Spinal cord (tissue), 10 donors: Measurements from ENCODE around the gene CIPC. TPM values are rescaled to one million over a fixed set of nuclear protein-coding genes. Genes with fewer than 3 reads are reported as not detected.

Source experiments
- DNase-seq, 6 donors: peaks; one replicate each; pipeline versions ENCODE4 v3.0.0 to v3.0.0-alpha.2; 2013 to 2015; ENCODE audit warnings: low spot score in 6 of 6, low read depth in 4 of 6
- H3K27ac ChIP-seq: one replicate; pipeline ENCODE4 v1.5.1; 2013; ENCODE audit warnings: low read depth, low read length, control low read depth
- H3K27me3 ChIP-seq: one replicate; pipeline ENCODE4 v1.6.1; 2013; ENCODE audit warnings: low read length; ENCODE audit not compliant: control insufficient read depth, insufficient read depth
- H3K36me3 ChIP-seq: one replicate; pipeline ENCODE4 v1.6.1; 2013; ENCODE audit warnings: low read length; ENCODE audit not compliant: control insufficient read depth, insufficient read depth
- H3K4me1 ChIP-seq: one replicate; pipeline ENCODE4 v1.6.1; 2013; ENCODE audit warnings: low read length; ENCODE audit not compliant: control insufficient read depth, insufficient read depth
- H3K4me3 ChIP-seq: one replicate; pipeline ENCODE4 v1.5.1; 2013; ENCODE audit warnings: low read depth, low read length, control low read depth
- H3K9me3 ChIP-seq: one replicate; pipeline ENCODE4 v1.6.1; 2013; ENCODE audit warnings: low read length; ENCODE audit not compliant: control insufficient read depth, insufficient read depth
- whole genome bisulfite sequencing: methylation state at CpG from one replicate; pipeline ENCODE4 v1.1.5; 2013; ENCODE audit warnings: missing lambda C conversion rate; ENCODE audit not compliant: insufficient coverage; 5-methylcytosine and 5-hydroxymethylcytosine counted together
- polyA plus RNA-seq, 2 donors: library from polyadenylated mRNA; unstranded; fragments of 120-200 nt; gene quantifications; one replicate each; pipeline ENCODE4 v1.2.1, GENCODE V29; 2013; ENCODE audit not compliant: insufficient read length in 2 of 2
- total RNA-seq, 2 donors: library from RNA; depleted of rRNA in 1 of 2; stranded (reverse); fragments of 120-200 nt in 1 of 2; fragments of >200 nt in 1 of 2; gene quantifications; one replicate each; pipeline versions ENCODE4 v1.2.3 to v1.2.4, GENCODE V29; 2013 to 2014
- donor health status: healthy.

CIPC gene
- total and polyA plus RNA-seq, 4 donors = 35.2 to 39.2 (median 38.3) TPM

GRCh38 chr14:77098529-77099353 is 683 bp downstream of the CIPC start:
- H3K27ac ChIP-seq = peak overlapping the region; percentile 98
- H3K27me3 ChIP-seq = no peaks in the 10 kb centered on the region
- 2% methylated on average over 22 of the region's 23 CpGs for WGBS
- peak in 3 of 6 donors; percentile 69 to 95 (median 85) for DNase-seq
- H3K9me3 ChIP-seq = no peaks in the 10 kb centered on the region
- H3K4me3 ChIP-seq = peak overlapping the region; percentile 99
- H3K4me1 ChIP-seq = peaks cover 34% of the 10 kb centered on the region
- H3K36me3 ChIP-seq = no peaks in the 10 kb centered on the region

DNA sequence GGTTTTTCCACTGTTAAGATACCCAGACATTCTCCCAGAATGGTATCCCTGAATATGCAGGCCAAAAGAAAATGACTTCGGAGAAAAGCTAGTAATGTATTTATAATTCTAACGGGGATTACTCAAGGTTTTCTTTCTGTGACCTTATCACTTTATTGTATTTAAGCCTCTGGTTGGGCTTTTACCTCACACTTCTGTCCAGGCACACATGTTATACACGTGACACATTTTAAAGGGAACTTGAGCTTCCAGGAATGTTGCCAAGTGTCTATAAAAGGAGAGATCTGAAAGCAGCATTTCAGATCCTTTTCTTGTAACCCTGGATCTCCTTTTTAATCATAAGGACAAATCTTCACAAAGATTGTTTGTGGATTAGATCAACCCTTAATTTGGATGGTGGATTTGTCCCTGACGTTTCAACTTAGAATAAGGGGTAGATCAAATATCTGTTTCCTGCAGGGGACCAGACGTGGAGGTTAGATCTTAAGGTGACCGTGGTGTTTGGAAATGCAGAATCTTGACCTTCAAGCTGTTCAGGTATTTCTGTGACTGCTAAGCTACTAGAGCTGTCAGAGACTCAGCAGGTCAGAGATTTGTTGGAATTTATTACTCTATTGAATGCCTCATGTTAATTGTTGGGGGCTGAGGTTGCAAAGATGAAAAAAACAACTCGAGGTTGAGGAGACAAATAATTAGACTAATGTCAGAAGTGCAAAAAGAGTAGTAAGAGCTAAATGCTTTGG is 1.5 kb downstream of the CIPC start:
- 16% methylated on average over 3 of the region's 7 CpGs for WGBS
- Histone ChIP-seq H3K4me3 (peak overlapping the region; percentile 99), H3K9me3 (no peaks in the 10 kb centered on the region), H3K4me1 (peaks cover 43% of the 10 kb centered on the region), H3K36me3 (no peaks in the 10 kb centered on the region), H3K27me3 (no peaks in the 10 kb centered on the region), H3K27ac (peak overlapping the region; percentile 98)
- DNase-seq = peak in 2 of 6 donors; percentile 64 to 83

DNA sequence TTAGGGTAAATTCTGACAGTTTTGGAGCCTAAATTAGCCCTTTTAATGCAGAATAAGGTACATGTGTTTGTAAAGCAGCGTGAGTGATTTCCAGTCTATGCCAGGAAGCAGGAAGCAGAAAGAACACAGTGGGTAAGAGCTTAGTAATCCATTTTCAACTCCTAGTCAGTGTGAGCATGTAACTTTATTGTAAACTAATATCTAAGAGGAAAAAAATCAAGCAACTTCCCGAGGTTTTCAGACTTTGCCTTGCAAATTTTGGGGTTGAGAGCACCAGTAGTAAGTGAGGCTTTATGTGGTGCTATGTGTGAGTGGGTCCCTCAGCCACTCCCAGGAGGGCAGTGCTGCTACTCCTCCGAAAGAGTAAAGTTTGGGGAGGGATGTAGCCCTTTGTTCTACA is 2.9 kb downstream of the CIPC start:
- Histone ChIP-seq H3K27me3 (no peaks in the 10 kb centered on the region), H3K4me3 (no peak overlapping the region), H3K4me1 (peaks cover 47% of the 10 kb centered on the region), H3K9me3 (no peaks in the 10 kb centered on the region), H3K27ac (peak overlapping the region; percentile 29), H3K36me3 (no peaks in the 10 kb centered on the region)
- DNase-seq = no peak
- WGBS = 50% methylated on average over 1 of the region's 3 CpGs

DNA sequence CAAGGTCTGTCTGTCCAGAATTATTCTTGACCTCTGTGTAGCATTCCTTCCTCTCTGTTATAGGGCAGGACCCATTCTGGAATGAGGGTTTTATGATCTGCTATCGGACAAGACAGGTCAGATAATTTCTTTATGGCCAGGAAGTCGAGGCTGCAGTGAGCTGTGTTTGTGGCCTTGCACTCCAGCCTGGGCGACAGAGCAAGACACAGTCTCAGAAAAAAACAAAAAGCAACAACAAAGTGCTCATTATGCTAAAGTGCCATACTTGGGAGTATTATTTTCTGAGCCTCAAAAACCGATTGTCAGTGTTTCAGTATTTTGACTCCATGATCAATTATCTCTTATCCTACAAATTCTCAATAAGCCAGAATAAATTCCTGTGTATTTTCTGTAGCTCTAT is 4.1 kb downstream of the CIPC start:
- H3K27ac ChIP-seq = peak overlapping the region; percentile 52
- no peaks in the 10 kb centered on the region for H3K27me3 ChIP-seq
- WGBS = 80% methylated on average over 3 of the region's 4 CpGs
- H3K4me1 ChIP-seq = peaks cover 48% of the 10 kb centered on the region
- H3K4me3 ChIP-seq = no peak overlapping the region
- no peaks in the 10 kb centered on the region for H3K9me3 ChIP-seq
- no peaks in the 10 kb centered on the region for H3K36me3 ChIP-seq
- DNase-seq = no peak

DNA sequence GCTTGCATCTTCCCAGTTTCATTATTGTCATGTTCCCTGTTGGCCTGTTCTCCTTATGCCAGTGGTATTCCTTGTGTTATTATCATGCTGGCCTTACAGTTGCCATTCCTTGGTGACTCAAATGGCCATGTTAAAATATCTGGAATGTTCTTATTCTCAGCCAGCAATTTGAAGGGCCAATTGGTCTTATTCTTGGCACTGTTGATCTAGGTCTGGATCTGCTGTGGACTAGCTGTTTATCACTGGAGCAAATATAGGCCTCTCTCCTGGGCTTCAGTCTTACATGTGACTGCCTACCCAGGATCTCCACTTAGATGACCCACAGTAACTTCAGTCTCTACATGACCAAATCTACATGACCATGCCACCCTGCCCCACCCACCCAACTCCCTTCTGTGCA is 5.4 kb downstream of the CIPC start:
- DNase-seq = no peak
- H3K27ac ChIP-seq = peak overlapping the region; percentile 92

GRCh38 chr14:77103951-77104350 is 5.9 kb downstream of the CIPC start:
- 64% methylated on average over 5 of the region's 6 CpGs for WGBS
- peaks cover 42% of the 10 kb centered on the region for H3K4me1 ChIP-seq
- no peak overlapping the region for H3K4me3 ChIP-seq
- DNase-seq = peak in 2 of 6 donors; percentile 52 to 77
- no peaks in the 10 kb centered on the region for H3K27me3 ChIP-seq
- peak overlapping the region; percentile 92 for H3K27ac ChIP-seq
- no peaks in the 10 kb centered on the region for H3K36me3 ChIP-seq
- H3K9me3 ChIP-seq = no peaks in the 10 kb centered on the region

More for the DNA sequence above, 5.4 kb downstream of the CIPC start:
- Histone ChIP-seq H3K9me3 (no peaks in the 10 kb centered on the region), H3K36me3 (no peaks in the 10 kb centered on the region), H3K27me3 (no peaks in the 10 kb centered on the region), H3K4me1 (peaks cover 47% of the 10 kb centered on the region), H3K4me3 (no peak overlapping the region)

- Histone ChIP-seq H3K27me3 (no peaks in the 10 kb centered on the region), H3K4me3 (no peak overlapping the region), H3K27ac (peak overlapping the region; percentile 92), H3K9me3 (no peaks in the 10 kb centered on the region), H3K36me3 (no peaks in the 10 kb centered on the region), H3K4me1 (peaks cover 39% of the 10 kb centered on the region)
- DNase-seq = no peak
- WGBS = 52% methylated on average over 2 of the region's 3 CpGs
Observed at GRCh38 chr14:77104393-77104792, 6.3 kb downstream of the CIPC start.

GRCh38 chr14:77105145-77105939 is 7.3 kb downstream of the CIPC start:
- Histone ChIP-seq H3K27ac (peak overlapping the region; percentile 92), H3K27me3 (no peaks in the 10 kb centered on the region), H3K9me3 (no peaks in the 10 kb centered on the region), H3K36me3 (no peaks in the 10 kb centered on the region), H3K4me1 (peaks cover 37% of the 10 kb centered on the region), H3K4me3 (no peak overlapping the region)
- WGBS = 5% methylated on average over 3 of the region's 6 CpGs
- DNase-seq = peak in 3 of 6 donors; percentile 73 to 91 (median 88)

- H3K4me1 ChIP-seq = peaks cover 33% of the 10 kb centered on the region
- H3K27ac ChIP-seq = peak overlapping the region; percentile 92
- WGBS = 85% methylated on average over 2 of the region's 3 CpGs
- peaks cover 3% of the 10 kb centered on the region for H3K36me3 ChIP-seq
- H3K9me3 ChIP-seq = no peaks in the 10 kb centered on the region
- no peak overlapping the region for H3K4me3 ChIP-seq
- DNase-seq = no peak
- no peaks in the 10 kb centered on the region for H3K27me3 ChIP-seq
Observed at GRCh38 chr14:77106666-77107065, 8.6 kb downstream of the CIPC start.
